Activated T-helper 1 cell treated with Interleukin-2 at 50 U/mL for 16 hours (primary cell): ENCODE data around the gene ANKH.
"Not testable (repeated sequence)": the region's sequence is repeated elsewhere in the genome, so short reads cannot be mapped to it uniquely, and the experiment has no call there.

Source experiments
- DNase-seq: peaks from one replicate; pipeline ENCODE4 v3.0.0-alpha.2; 2020; ENCODE audit warnings: low read depth

The ANKH gene

DNA sequence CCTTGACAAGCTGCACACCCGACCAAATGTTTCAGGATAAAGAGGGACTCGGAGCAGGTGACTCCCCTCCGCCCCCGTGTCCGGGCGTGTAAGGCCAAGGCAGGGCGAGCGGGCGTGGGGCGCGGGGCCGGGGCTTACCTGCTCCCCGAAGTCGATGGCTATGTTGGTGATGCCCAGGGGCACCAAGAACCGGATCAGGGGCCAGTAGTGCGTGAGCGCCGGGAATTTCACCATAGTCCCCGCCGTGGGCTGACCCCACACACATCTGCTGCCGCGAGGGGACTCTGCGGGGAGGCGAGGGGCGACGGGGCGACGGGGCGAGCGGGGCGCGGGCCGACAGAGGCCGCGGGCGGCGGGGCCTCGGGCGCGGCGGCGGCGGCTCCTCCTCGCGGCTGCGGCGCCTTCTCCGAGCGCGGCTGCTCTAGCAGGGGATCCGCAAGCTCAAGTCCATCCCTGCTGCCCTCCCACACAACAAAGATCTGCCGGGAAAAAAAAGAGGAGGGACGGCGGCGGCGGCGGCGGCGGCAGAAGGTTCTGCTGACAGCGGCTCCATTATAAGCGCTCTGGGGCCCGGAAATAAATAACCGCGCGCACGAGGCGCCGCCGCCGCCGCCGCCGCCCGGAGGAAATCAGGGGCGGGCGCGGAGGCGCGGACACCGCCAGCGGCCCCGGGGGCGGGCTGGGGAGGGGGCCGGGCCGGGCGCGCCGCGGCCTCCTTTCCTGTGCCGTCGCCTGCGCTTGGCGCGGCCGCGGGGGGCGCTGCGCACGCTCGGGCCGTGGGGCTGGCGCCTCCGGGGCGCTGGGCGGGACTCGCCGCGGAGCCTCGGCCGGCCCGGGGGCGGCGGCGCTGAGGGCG, at the start of gene ANKH:
ANKH (minus strand) TSS at position 565 of the 856 bp plus-strand sequence; CDS start at position 234, 331 bp downstream.
- peak; percentile 82 for DNase-seq

DNA sequence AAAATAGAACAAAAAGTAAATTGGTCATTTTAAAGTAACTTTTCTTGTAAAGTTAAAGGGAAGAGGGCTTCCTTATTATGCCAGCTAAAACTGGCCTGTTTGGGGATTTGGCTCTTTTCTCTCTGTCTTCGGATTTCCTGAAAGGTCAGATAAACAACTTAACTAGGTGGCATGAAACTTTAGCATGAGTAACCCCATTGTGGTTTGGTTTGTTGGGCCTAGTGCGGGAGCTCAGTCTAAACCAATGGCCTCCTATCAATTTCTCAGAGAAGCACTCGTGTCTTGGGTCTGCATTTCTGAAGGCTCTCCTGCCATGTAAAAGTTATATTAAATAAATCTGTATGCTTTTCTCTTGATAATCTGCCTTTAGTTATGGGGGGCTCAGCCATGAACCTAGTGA, 48.5 kb upstream of the ANKH start:
- DNase-seq: no peak

DNA sequence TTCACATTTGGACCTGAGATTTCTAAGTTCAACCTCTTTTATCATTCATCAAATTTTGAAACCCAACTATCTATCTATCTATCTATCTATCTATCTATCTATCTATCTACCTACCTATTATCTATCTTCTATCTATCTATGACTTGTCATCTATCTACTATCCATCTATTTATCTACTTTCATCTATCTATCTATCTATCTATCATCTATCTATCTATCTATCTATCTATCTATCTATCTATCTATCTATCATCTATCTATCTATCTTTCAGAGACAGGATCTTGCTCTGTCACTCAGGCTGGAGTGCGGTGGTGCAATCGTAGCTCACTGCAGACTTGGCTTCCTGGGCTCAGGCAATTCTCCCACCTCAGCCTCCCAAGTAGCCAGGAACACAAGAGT, 47.5 kb upstream of the ANKH start:
- not testable (repeated sequence) for DNase-seq

- DNase-seq: no peak
Measured at GRCh38 chr5:14917719-14918118, 46.1 kb upstream of the ANKH start.

- no peak for DNase-seq
Measured at GRCh38 chr5:14915291-14915952, 43.8 kb upstream of the ANKH start.

- no peak for DNase-seq
Measured at GRCh38 chr5:14914623-14915260, 43.2 kb upstream of the ANKH start.

GRCh38 chr5:14914193-14914592, 42.6 kb upstream of the ANKH start:
- DNase-seq: no peak

- no peak for DNase-seq
Measured at GRCh38 chr5:14913096-14913495, 41.5 kb upstream of the ANKH start.

DNA sequence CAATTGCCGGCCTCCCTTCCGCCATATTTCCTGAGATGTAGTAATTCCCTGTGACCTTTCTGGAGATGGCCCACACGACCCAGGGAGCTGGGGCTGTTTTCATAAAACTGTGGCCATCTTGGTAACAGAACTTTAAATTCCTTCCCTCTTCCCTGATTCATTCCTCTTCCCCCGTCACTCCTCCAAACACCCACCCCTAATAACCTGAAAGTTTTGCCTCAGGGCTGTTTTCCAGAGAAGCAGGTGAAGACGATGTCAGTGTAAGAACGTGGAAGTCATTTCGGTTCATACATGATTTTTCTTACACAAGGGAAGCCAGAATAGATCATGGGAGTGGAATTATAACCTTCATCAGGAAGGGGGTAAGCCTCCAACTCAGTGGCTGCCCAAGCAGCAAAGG, 40.6 kb upstream of the ANKH start:
- DNase-seq: no peak

DNA sequence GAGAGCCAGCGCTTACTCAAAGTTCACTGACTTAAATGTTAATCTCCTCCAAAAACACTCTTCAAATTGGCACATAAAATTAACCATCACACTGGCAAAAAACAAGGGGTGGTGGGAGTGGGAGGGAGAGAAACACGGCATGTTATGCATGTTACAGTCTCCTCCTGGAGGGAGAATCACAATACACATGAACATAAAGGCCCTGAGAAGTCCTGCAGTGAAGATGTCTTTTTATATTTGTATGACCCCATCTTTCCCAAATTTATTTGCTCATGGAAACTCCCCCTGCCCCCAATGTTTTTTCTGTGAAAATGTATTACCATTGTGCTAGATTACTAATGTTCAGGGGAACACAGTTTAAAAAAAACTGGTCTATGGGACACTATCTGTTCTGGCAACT, 37.8 kb upstream of the ANKH start:
- DNase-seq: no peak

- no peak for DNase-seq
Measured at GRCh38 chr5:14908172-14908571, 36.6 kb upstream of the ANKH start.

GRCh38 chr5:14906628-14907027, 35.0 kb upstream of the ANKH start:
- DNase-seq: no peak

- DNase-seq: no peak
Measured at GRCh38 chr5:14902826-14903560, 31.4 kb upstream of the ANKH start.

DNA sequence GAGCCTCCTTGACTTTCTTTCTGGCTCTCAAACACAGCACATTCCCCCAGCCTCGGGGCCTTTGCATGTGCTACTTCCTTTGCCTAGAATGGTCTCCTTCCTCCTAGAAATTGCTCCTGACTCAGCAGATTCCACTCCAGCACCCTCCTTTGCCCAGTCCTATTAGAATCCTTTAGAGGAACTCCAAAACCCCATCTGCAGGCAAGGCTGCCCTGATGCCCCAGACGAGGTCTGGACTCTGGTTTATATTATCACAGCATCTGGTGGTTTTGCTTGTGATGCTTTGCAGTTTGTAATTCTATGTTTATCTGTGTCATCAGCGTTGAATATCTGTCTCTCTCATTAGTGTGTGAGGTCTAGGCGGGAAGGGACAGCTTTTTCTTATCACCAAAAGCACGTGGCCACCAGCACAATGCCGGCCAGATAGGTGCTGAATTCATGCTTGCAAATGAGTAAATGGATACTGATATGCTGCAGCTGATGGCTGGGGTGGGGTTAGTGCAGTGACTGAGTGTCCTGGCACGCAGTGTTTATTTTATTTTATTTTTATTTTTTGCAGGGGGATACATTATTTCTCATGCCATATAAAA, 30.0 kb upstream of the ANKH start:
- no peak for DNase-seq

- no peak for DNase-seq
Measured at GRCh38 chr5:14900693-14901461, 29.3 kb upstream of the ANKH start.

DNA sequence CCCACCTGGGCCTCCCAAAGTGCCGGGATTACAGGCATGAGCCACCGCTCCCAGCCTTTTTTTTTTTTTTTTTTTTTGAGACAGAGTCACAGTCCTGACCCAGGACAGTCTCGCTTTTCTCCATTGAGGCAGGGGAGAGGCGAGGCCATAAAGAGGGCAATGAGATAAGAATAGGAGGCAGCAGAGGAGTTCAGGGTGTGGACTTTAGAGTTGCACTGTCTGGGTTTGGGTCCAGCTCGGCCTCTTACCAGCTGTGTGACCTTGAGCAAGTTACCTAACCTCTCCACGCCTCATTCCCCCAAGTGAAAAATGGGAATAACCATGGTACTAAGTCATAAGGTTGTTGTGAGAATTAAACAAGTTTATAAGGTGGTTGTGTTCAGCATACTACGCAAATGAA, 24.6 kb upstream of the ANKH start:
- DNase-seq: no peak

DNA sequence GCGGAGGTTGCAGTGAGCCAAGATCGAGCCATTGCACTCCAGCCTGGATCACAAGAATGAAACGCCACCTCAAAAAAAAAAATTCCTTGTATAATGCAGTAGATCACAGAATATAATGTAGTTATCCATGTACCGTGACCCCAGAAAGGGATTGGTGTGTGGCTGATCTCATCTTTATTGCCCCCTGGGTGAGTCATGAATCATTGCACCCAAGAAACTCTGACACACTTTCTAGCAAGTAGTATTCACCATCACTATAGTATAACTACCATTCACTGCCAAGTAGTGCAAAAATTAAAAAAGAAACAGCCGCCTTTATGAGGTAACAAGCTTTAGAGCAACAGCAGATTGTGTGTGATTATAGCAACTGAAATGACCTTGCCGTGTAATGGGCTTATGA, 23.7 kb upstream of the ANKH start:
- DNase-seq: no peak

- no peak for DNase-seq
Measured at GRCh38 chr5:14894748-14895147, 23.2 kb upstream of the ANKH start.

GRCh38 chr5:14893381-14893780, 21.8 kb upstream of the ANKH start:
- no peak for DNase-seq

GRCh38 chr5:14890846-14891245, 19.3 kb upstream of the ANKH start:
- no peak for DNase-seq

GRCh38 chr5:14884062-14884612, 12.6 kb upstream of the ANKH start:
- no peak for DNase-seq
